Suprapubic skin (tissue), 4 donors: ENCODE measurements around the gene ASB16. TPM values are rescaled to one million over a fixed set of nuclear protein-coding genes. Genes with fewer than 3 reads are reported as not detected.

Experiments used
- total RNA-seq, 4 donors: library from RNA; depleted of rRNA; stranded (reverse); fragments of >200 nt; gene quantifications; one replicate each; pipeline ENCODE4 v1.1.0, GENCODE V29; 2016

ASB16 gene
- total RNA-seq, 4 donors from 2014 or later, result not detected

Other genes starting within 250 kb of the ASB16 start
- not detected for gene PPY, start 228.2 kb upstream of the ASB16 start, total RNA-seq
- not detected for gene PYY, start 216.8 kb upstream of the ASB16 start, total RNA-seq
- 1 to 10 TPM in 2 of 4 donors, under 1 TPM in 2; 0.73 to 1.9 (median 0.99) TPM for gene NAGS, start 166.1 kb upstream of the ASB16 start, total RNA-seq
- 10 to 100 TPM; 20.7 to 48.5 (median 43.6) TPM for gene TMEM101, start 155.7 kb upstream of the ASB16 start, total RNA-seq
- 10 to 100 TPM; 27.8 to 44.6 (median 33.3) TPM for gene LSM12, start 104.0 kb upstream of the ASB16 start, total RNA-seq
- 10 to 100 TPM; 12.7 to 20.4 (median 15.4) TPM for gene G6PC3, start 100.0 kb upstream of the ASB16 start, total RNA-seq
- 100 to 1,000 TPM; 135 to 197 (median 168) TPM for gene HDAC5, start 47.1 kb upstream of the ASB16 start, total RNA-seq
- gene HROB, start 28.8 kb upstream of the ASB16 start, total RNA-seq, result 1 to 10 TPM; 1.6 to 3.7 (median 2.4) TPM
- gene TMUB2, start 16.3 kb downstream of the ASB16 start, total RNA-seq, result 10 to 100 TPM; 31.5 to 48.8 (median 36.1) TPM
- gene ATXN7L3, start 29.2 kb downstream of the ASB16 start, total RNA-seq, result 10 to 100 TPM; 44.1 to 75.0 (median 67.3) TPM
- 100 to 1,000 TPM in 1 of 4 donors, 10 to 100 TPM in 3; 54.8 to 102 (median 71.8) TPM for gene UBTF, start 49.0 kb downstream of the ASB16 start, total RNA-seq
- under 1 TPM in 3 of 4 donors, not detected in 1; 0.08 to 0.17 (median 0.10) TPM for gene SLC4A1, start 97.4 kb downstream of the ASB16 start, total RNA-seq
- gene RUNDC3A, start 137.9 kb downstream of the ASB16 start, total RNA-seq, result 10 to 100 TPM; 12.6 to 22.0 (median 14.7) TPM
- gene SLC25A39, start 154.1 kb downstream of the ASB16 start, total RNA-seq, result 100 to 1,000 TPM in 3 of 4 donors, 10 to 100 TPM in 1; 94.9 to 132 (median 111) TPM
- 100 to 1,000 TPM; 294 to 451 (median 340) TPM for gene GRN, start 174.6 kb downstream of the ASB16 start, total RNA-seq
- gene FAM171A2, start 193.1 kb downstream of the ASB16 start, total RNA-seq, result 1 to 10 TPM; 1.2 to 2.6 (median 1.5) TPM
- gene ITGA2B, start 218.9 kb downstream of the ASB16 start, total RNA-seq, result under 1 TPM in 2 of 4 donors, not detected in 2; 0.45 to 0.48 TPM